ENCODE results near the gene ADAMTS7. TPM values are rescaled to one million over a fixed set of nuclear protein-coding genes. Genes with fewer than 3 reads are reported as not detected.

The ADAMTS7 gene
- total and polyA plus RNA-seq, 2 donors (not counting 3 experiments of a cell fraction or from before 2014, with no cell fraction given), result 49.6 to 64.7 TPM

GRCh38 chr15:78811825-78812183, 540 bp upstream of the ADAMTS7 start:
- DNase-seq (ENCODE audit: low read depth, low spot score) (peak; percentile 18), FAIRE-seq (no peak)
- Histone ChIP-seq H3K9ac (replicated peaks; ENCODE audit: extremely low read depth, insufficient read depth, low read length) (peak overlapping the region; percentile 36), H3K27ac (ENCODE audit: insufficient read depth, low read depth, low read length) (peak overlapping the region; percentile 55), H2AFZ (ENCODE audit: low read depth, low read length) (peak overlapping the region; percentile 89), H3K9me1 (replicated peaks; ENCODE audit: control insufficient read depth, extremely low read depth, insufficient read depth, low read length) (no peaks in the 10 kb centered on the region), H3K4me3 (replicated peaks in 1 of 3; ENCODE audit: insufficient read depth in 1 of 3, low read depth in 1 of 3, low read length in 3 of 3) (peak overlapping the region in 1 of 3 experiments; percentile 69), H3K4me2 (ENCODE audit: insufficient read depth, low read length) (peak overlapping the region; percentile 23), H3K79me2 (ENCODE audit: control insufficient read depth, insufficient read depth, low read length) (peaks cover 17% of the 10 kb centered on the region), H4K20me1 (replicated peaks; ENCODE audit: control insufficient read depth, extremely low read depth, insufficient read depth, low read length) (peaks cover 2% of the 10 kb centered on the region), H3K27me3 (ENCODE audit: control insufficient read depth in 2 of 2, insufficient read depth in 2 of 2, low read length in 2 of 2) (no peaks in the 10 kb centered on the region), H3K36me3 (ENCODE audit: control insufficient read depth in 2 of 2, extremely low read depth in 1 of 2, insufficient read depth in 2 of 2, low read length in 2 of 2) (no peaks in the 10 kb centered on the region), H3K9me3 (replicated peaks; ENCODE audit: control insufficient read depth, insufficient read depth, low read length) (no peaks in the 10 kb centered on the region), H3K4me1 (ENCODE audit: control insufficient read depth, extremely low read depth, insufficient read depth, low read length) (peaks cover 14% of the 10 kb centered on the region)
- TF ChIP-seq POLR2AphosphoS5 (IDR thresholded peaks at IDR 0.05; ENCODE audit: insufficient read depth, low read depth, low read length), result no peak
- TF ChIP-seq JUN (IDR thresholded peaks at IDR 0.05; ENCODE audit: borderline replicate concordance, insufficient read depth, insufficient read length, low read depth), result no peak
- no peak for TF ChIP-seq FOS (IDR thresholded peaks at IDR 0.05; ENCODE audit: borderline replicate concordance, insufficient read depth, low read length)
- TF ChIP-seq MYC (IDR thresholded peaks at IDR 0.05; ENCODE audit: low read depth, low read length), result no peak
- no peak for TF ChIP-seq POLR2A (IDR thresholded peaks at IDR 0.05; ENCODE audit: low read depth, low read length)
- no peak for TF ChIP-seq CTCF (IDR thresholded peaks at IDR 0.05; ENCODE audit: extremely low read depth in 1 of 2, insufficient read depth in 1 of 2, low read depth in 1 of 2, low read length in 2 of 2)
- no peak for TF ChIP-seq GATA2 (IDR thresholded peaks at IDR 0.05; ENCODE audit: insufficient read depth, insufficient read length, low read depth, low read length)
- TF ChIP-seq MAX (IDR thresholded peaks at IDR 0.05; ENCODE audit: insufficient read depth, insufficient read length), result no peak
- no peak for TF ChIP-seq EZH2 (IDR thresholded peaks at IDR 0.05; ENCODE audit: borderline replicate concordance, low read depth, low read length, severe bottlenecking)
- ChIA-PET CTCF (interaction anchor here (1.0 to 2.6 kb wide), 13 partner anchors 8 to 168 kb away, joined by 3 to 13 read pairs (median 4); no protein-coding TSS in a partner anchor), POLR2A (interaction anchor here (1.1 kb wide), 2 partner anchors 48 to 61 kb away, joined by 3 read pairs; partner anchors contain the start of gene MORF4L1)
- BruUV-seq (replicated peaks), result no TSS peak
- intact Hi-C loops (cut with micrococcal nuclease) (loop anchor here (1.0 kb wide), 4 partner anchors 48 to 61 kb away; no protein-coding TSS in a partner anchor), dilution Hi-C loops (cut with MboI; ENCODE audit: extremely low pct_ligation_motif_present, low sequenced_read_pairs) (no loop called here)

Measured in endothelial cell of umbilical vein (primary cell).